Inflammatory macrophage treated with lipopolysaccharide for 1 hour (primary cell): ENCODE measurements around the gene MAPK1IP1L.

Source experiments
- DNase-seq, 2 donors: peaks; one replicate each; pipeline ENCODE4 v3.0.0-alpha.2; 2020 to 2022

MAPK1IP1L gene

DNA sequence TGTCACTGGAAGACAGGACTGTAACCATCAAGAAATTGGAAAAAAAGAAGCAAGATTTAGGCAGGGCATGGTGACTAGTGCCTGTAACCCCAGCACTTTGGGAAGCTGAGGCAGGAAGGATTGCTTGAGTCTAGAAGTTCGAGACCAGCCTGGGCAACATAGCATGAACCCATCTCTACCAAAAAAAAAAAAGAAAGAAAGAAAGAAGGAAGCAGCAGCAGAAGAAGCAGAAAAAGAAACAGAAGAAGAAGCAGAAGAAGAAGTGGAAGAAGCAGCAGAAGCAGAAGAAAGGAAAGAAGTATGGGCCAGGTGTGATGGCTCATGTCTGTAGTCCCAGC is 47.1 kb downstream of the MAPK1IP1L start:
- DNase-seq: no peak

DNA sequence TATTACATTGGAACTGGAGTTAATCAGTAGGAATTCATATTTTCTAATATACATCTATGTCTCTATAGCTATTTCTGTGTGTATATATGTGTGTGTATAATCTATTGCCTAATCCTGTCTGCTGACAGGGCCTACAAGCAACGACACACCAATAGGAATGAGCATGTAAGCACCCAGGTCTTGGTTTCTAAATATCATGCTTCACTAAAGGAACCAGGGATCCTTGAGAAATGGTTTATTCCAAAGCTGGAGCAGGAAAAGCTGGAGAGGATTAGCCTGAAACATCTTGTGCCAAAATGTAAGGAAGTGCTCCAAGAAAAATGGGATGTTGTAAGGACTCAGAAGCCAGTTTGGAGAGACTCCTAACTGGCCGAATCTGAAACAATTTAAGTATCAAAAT is 48.3 kb downstream of the MAPK1IP1L start:
- DNase-seq: peak in 1 of 2 donors; percentile 62

DNA sequence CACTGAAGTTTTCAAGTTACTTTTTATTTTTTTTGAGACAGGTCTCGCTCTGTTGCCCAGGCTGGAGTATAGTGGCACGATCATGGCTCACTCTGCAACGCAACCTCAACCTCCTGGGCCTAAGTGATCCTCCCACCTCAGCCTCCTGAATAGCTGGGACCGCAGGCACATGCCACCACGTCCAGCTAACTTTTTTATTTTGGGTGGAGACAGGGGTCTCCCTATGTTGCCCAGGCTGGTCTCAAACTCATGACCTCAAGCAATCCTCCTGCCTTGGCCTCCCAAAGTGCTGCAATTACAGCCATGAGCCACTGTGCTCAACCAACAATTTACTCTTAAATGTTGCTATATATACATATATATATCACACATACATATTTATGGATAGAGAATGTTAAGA is 50.3 kb downstream of the MAPK1IP1L start:
- no peak for DNase-seq

DNA sequence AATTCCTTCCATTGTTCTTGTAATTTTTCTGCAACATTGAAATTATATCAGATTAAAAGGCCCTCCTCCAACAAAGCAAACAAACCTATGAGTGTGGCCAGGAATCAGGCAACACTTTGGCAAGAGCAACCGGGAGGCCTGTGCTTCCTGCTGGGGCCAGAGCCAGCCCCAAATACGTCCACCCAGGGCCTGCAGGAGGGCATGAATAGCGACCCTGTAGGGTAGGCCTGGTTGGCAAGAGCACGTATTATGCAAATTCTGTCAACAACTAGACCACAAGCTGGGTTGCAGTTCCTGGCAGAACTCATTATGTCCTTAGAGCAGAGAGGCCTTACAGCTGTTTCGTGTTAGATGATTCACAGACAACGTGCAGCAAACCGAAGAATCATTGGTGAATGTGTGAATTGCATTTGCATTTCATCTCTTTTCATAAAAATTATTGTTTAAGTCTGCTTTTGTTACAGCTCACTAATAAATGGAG is 50.7 kb downstream of the MAPK1IP1L start:
- peak; percentile 63 to 76 for DNase-seq

DNA sequence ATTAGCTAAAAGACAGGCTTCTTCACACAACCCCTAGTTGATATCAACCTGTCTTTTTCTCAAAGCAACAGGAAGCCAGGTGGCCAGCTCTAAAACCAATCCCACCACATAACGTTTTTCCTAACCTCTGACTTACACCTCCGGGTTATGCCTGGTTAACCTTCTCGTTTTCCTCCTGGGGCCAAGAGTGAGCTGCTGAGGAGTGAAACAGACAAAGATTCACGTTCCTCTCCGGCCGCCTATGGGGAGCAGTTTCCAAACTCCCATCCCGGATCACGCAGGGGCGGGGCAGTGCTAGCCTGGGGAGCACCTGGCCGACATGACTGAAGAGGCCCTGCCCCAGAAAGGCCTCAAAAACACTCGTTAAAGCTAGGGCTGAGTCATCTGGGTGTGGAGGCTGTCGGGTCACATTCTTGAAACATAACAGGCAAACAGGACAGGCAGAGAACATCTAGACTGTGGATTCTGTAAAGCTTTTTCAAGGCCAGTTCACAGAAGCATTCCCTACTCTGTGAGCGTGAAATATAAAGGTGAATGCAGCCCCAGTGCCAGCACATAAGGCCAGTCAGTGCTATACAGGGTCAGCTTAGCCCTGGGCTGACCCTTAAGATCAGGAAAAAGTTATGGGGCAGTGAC is 51.7 kb downstream of the MAPK1IP1L start:
- peak in 1 of 2 donors; percentile 49 for DNase-seq

DNA sequence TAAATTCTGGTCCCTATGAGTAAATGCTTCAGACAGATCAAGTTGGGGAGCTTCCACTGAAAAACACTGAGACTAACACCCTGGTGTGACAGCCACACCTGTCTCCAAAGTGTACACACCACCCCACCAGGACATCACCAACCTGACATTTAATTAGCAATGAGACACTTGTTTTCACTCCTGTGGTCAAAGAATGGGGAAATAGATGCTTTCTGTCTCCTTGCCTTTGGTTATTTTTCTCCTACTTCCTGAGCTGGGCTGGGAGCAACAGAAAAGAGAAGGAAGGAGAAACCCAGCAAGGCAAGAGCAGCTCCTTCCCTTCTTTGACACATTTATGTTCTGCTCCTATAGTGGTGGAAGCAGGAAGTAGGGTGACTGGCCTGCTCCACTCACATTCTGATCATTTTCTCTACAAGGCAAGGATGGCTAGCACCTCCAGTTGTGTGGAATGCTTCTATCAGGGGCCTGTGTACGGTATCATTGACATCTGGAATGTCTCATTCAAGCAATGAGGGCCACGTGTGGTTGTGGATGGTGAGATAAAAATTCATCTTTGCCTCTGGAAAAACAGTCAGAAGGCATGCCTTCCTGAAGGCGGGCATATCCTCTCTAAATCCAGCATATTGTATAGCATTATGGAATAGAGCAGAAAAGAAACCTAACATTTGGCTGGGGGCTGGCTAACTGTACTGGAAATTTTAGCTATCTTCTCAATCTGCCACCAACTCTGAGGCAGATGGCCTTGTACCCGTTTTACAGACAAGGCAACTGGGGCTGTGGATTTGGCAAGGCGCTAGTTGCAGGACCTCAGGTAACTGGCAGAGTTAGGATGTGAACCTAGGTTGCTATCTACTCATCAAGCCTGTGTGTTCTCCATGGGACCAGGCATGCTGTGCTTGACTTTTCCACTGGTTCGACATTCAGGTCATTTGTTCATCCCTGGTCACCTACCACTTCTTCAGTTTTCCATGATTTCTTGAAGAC is 52.8 kb downstream of the MAPK1IP1L start:
- DNase-seq: peak in 1 of 2 donors; percentile 43

DNA sequence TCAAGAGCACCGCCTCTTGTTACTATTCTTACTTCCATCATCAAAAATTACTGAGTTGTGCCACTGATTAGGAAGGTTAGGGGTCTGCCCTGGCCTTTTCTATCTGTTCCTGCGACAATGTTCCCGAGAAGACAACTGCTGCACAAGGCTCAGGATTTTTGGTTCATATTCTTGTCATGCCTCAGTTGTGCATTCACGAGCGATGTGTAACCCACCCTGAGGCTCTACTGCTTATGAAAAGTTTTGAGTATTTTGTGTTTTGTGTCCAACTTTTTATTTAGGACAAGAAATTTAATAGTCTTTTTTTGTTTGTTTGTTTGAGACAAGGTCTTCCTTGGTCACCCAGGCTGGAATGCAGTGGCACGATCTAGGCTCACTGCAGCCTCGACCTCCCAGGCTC is 54.5 kb downstream of the MAPK1IP1L start:
- no peak for DNase-seq

DNA sequence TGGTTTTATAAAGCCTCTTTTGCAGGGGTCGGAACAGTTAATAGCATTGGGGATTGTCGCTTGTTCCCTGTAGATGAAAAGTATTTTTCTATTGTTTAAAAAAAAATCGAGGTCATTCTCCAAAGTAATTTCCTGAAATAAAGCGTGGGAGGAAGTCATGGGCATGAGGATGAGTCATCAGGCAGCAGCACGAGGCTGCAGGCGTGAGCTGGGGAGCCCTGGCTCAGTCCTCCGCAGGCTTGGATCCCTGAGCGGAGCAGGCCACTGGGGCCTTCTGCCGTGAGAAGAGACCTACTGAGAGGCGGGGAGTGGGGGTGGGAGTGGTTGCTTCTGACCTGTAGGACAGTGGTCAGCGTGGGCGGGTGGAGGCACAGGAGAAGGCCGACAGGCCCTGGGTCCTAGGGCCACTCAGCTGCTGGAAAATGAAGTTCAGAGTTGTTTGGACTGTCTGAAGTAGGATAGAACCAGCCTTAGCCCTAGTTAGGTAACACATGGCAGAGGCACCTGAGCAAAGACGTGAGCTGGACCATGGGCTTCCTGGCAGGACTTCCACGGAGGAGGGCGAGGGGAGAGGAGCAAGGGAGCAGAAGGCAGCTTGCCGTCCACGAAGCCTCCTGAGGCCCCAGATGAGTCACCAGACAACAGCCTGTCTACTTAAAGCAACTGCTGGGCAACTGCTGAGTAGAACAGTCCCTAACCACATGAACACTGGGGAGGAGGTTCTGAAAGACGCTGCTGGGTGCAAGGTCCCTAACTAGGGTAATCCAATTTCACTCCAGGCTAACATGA is 56.5 kb downstream of the MAPK1IP1L start:
- peak; percentile 92 to 97 for DNase-seq

DNA sequence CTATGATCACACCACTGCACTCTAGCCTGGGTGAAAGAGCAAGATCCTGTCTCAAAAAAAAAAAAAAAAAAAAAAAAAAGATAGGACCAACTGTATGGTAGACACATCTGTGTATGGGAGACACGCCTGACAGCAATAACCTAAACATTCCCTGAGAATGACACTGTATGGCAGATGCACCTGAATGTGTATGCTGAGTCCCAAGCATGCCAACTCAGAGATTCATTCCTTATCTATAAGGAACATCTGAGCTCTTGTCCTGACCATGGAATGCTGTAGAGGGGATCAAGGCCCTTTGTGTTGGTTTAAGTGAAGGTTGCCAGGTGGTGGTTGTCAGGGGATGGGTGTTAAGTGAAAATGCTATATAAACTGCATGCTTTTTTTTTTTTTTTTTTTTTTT is 58.4 kb downstream of the MAPK1IP1L start:
- DNase-seq: no peak

DNA sequence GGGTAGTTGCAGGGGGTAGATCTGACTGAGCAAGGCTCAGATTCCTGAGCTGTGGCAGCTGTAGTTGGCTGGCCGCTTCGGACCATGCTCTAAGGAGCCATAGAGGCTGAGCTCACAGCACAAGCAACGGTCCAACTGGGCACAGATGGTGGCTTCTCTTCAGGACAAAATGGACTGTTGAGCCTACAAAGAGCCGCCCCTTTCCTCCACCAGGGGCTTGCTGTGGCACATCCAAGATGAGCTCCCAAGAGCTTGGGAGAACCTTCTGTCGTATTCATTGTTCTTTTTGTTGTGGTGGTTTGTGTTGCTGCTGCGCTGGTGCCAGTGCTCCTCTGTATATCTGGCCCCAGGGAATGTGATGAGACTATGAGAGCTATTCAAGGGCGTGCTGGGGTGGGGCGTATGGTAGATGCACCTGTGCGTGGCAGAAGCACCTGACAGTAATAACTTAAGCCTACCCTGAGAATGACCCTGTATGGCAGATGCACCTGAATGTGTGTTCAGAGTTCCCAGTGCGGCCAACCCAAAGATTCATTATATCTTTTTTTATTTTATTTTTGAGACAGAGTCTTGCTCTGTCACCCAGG is 59.8 kb downstream of the MAPK1IP1L start:
- no peak for DNase-seq

DNA sequence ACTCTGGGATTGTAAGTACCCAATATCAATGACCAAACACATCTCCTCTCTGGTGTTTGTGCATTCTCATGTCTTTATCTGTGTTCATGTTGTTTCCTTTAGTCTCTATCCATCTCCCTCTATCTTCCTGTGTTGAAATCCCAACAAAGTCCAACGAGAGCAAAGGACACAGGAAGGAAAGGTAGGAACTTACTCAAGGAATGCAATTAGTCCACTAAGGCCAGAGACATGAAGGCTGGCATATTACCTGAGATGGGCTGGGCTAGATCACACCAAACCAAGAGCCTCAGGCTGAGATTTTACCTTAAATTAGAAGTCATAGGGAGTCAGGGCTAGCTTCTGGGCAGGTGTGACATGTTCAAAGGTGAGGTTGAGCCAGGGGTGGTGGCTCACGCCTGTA is 63.3 kb downstream of the MAPK1IP1L start:
- no peak for DNase-seq

DNA sequence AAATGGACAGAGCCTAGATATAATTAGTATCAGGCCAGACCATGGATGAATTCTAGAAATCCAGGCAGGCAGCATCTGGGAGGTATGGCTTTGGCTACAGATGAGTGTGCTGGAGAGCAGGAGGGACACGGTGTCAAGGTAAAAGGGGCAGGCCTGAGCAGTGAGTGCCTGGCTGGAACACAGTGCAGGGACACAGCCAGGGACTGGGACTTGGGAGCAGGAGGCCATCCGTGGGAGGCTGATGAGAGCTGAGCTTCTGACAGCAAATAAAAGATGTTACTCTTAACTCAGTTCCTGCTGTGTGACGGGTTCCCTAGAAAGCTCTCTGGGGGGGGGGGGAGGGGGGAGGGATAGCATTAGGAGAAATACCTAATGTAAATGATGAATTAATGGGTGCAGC is 64.0 kb downstream of the MAPK1IP1L start:
- no peak for DNase-seq

DNA sequence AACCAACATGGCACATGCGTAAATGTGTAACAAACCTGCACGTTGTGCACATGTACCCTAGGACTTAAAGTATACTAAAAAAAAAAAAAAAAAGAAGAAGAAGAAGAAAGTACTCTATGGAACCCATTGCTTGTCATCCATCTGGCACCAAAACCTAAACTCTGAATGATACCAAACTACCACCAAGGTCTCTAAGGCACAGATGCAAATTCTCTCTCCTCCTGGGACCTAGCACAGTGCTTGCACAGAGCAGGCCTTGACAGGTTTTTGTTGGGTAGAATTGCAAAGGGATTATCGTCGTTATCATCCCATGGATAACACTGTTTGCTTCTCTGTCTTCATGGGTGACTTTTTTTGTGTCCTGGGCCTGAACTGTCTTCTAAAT is 64.4 kb downstream of the MAPK1IP1L start:
- no peak for DNase-seq

DNA sequence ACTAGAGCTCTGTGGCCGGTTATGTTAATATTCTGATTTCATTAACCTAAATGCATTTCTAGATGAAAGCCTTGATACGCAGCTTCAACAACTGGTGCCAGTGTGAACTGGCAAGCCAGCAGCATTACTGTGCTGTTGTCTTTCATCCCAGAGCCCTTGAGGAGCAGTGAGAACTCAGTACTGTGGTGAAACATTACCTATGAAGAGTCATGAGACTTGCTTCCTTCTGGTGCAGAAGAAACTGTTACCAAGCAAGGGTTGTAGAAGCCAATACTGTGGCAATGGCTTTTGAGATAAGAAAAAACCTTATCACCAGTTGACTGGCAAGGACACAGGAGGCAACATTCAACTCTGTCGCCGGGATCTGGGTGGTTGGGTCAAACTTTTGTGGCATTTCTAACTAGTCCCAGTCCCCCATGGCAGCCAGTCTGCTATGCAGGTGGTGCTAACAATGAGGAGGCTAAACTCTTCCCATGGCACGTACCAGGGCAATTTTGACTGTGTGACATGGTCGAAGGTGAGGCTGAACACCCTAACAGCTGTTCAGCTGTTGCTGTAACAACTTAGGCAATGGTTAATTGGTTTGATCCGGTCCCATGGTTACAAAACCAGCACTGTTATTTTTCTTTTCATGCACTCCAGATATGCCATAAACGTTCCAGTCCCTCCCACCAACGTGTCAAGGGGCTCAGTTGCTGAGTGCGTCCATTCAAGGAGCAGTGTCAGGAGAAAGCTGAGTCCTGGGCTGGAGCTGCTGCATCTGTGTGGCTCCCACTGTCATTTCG is 65.0 kb downstream of the MAPK1IP1L start:
- DNase-seq: no peak

DNA sequence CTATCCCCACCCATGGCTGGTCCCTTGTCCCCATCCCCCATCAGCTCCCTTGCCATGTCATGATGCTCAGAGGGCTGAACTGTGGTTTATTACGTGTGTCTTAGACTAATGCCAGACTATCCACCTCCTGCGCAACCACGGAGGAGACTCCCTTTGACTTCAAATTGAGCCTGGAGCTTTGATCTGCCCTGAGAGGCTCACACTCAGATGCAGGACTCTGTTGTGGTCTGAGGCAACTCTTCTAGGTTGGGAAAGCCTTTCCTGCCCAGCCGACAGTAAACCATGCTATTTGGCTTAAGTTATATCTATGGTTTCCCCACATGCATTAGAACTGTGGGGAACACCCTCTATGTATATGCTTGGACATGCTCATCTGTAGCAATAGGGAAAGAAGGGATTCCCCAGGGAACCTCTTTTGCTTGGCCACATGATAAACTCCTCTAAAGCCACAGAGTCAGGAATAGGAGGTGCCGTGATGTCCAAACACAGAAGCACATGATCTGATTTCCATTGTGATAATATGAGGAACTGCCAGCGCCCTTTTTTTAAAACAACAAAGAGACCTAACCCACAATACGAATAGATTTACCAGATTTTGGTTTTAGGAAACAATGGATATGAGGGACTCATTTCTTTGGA is 66.5 kb downstream of the MAPK1IP1L start:
- DNase-seq: peak; percentile 94 to 100

DNA sequence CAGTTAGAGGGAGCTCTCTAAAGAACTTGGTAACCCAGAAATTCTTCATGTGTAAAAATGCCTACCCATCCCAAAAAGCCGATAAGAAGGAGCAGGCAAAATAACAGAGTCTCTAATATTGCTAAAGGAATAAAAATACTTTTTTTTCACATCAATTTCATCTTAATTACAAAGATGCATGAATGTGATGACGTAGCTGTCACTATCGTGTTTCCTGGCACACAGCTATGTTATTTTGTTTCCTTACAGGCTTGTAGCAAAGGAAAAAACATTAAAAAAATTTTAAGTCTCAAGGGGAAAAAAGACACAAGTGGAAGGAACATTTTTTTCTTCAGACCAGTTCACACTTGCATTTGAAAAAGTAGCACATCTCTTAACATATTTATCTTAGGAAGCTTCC is 67.3 kb downstream of the MAPK1IP1L start:
- DNase-seq: no peak
